ENCODE data around the gene CCDC107. TPM values are rescaled to one million over a fixed set of nuclear protein-coding genes. Genes with fewer than 3 reads are reported as not detected.
A peak's percentile ranks its signal among the peaks of the same experiment; 100 is the strongest.

The CCDC107 gene
- polyA plus RNA-seq, 2 of the 4 experiments (the other 2 are of a cell fraction), result 13.3 to 20.7 TPM

DNA sequence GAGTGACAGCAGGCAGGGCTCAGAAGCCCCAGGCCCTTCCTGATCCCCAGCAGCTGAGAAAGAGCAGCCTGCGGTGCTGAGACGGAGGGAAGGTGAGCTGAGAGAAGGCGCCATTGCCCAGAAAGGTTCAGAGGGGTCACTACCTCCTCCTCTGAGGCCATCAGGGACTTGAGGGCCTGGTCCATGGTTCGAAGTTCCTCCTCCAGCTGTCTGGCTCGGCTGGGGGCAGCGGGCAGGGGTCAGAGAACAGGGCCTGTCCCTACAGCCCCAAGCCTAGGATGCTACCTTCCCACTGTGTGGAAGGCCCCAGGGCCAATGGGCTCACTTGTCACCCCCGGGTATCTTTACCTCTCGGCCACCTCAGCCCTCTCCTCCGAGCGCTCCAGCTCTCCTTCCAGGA is 26.8 kb downstream of the CCDC107 start:
- Histone ChIP-seq H3K9me3 (no peaks in the 10 kb centered on the region), H3K4me2 (no peak overlapping the region), H3K27ac (no peak overlapping the region), H3K4me3 (no peak overlapping the region), H3K4me1 (peaks cover 47% of the 10 kb centered on the region)
- FAIRE-seq (no peak), DNase-seq (ENCODE audit: low read depth in 1 of 2, low spot score in 1 of 2) (no peak), ATAC-seq (no peak)
- ChIA-PET POLR2A (no interaction called here), CTCF (interaction anchor here (0.7 to 18.3 kb wide), 7 partner anchors 12 to 204 kb away, joined by 3 to 498 read pairs (median 12); partner anchors contain the start of genes ARHGEF39, CA9, CCDC107 and RMRP)
- 97% methylated on average over 10 of the region's 10 CpGs for WGBS (ENCODE audit: missing lambda C conversion rate)
- TF ChIP-seq MYC (IDR thresholded peaks at IDR 0.05; ENCODE audit: borderline replicate concordance, low read length), result no peak
- TF ChIP-seq CBX2 (IDR thresholded peaks at IDR 0.05; ENCODE audit: borderline replicate concordance, low read depth), result no peak
- no peak for TF ChIP-seq NR3C1 (IDR thresholded peaks at IDR 0.05)
- TF ChIP-seq TP53 (CRISPR knock-in tag; IDR thresholded peaks at IDR 0.05), result no peak
- no peak for TF ChIP-seq RNF2 (IDR thresholded peaks at IDR 0.05; ENCODE audit: borderline replicate concordance, low read depth)
- no peak for TF ChIP-seq CHD4 (IDR thresholded peaks at IDR 0.05; ENCODE audit: borderline replicate concordance)
- TF ChIP-seq KDM5A (IDR thresholded peaks at IDR 0.05), result no peak

- peak overlapping the region in 1 of 2 experiments; percentile 19; a peak in 1 of 6 replicates for H3K27ac ChIP-seq
- TF ChIP-seq CHD4 (IDR thresholded peaks at IDR 0.05; ENCODE audit: borderline replicate concordance) (no peak), EHMT2 (IDR thresholded peaks at IDR 0.05; ENCODE audit: low read depth) (no peak), SREBF2 (IDR thresholded peaks at IDR 0.05) (no peak), JUN (IDR thresholded peaks at IDR 0.05) (no peak), ZNF302 (CRISPR knock-in tag; IDR thresholded peaks at IDR 0.05) (no peak), HES2 (IDR thresholded peaks at IDR 0.05) (no peak), NPAS2 (CRISPR knock-in tag; IDR thresholded peaks at IDR 0.05; ENCODE audit: borderline replicate concordance) (no peak), CBX2 (IDR thresholded peaks at IDR 0.05; ENCODE audit: borderline replicate concordance, low read depth) (no peak), ZFP36 (IDR thresholded peaks at IDR 0.05; ENCODE audit: borderline replicate concordance, partially characterized antibody) (no peak), CHD2 (IDR thresholded peaks at IDR 0.05; ENCODE audit: low read length, partially characterized antibody) (no peak), RCOR1 (IDR thresholded peaks at IDR 0.05; ENCODE audit: low read depth, low read length) (no peak), RNF2 (IDR thresholded peaks at IDR 0.05; ENCODE audit: borderline replicate concordance, low read depth) (no peak), PBX3 (IDR thresholded peaks at IDR 0.05) (no peak), RARB (CRISPR knock-in tag; IDR thresholded peaks at IDR 0.05) (no peak), TFCP2L1 (CRISPR knock-in tag; IDR thresholded peaks at IDR 0.05) (no peak), BCL3 (IDR thresholded peaks at IDR 0.05) (no peak), HDAC2 (IDR thresholded peaks at IDR 0.05) (no peak)
- ATAC-seq, result no peak
Measured at GRCh38 chr9:35685506-35685905, 27.4 kb downstream of the CCDC107 start.

More at GRCh38 chr9:35685506-35685905, 27.4 kb downstream of the CCDC107 start:
- H3K4me2 ChIP-seq, result no peak overlapping the region
- H3K9me3 ChIP-seq, result no peaks in the 10 kb centered on the region
- H3K4me3 ChIP-seq, result no peak overlapping the region
- FAIRE-seq (no peak), DNase-seq (ENCODE audit: low read depth in 1 of 2, low spot score in 1 of 2) (no peak)
- peaks cover 47% of the 10 kb centered on the region for H3K4me1 ChIP-seq
- POLR2A ChIA-PET, result interaction anchor here (1.1 kb wide), 1 partner anchor 11 kb away, joined by 3 read pairs; no protein-coding TSS in a partner anchor
- CTCF ChIA-PET, result interaction anchor here (2.3 to 18.3 kb wide), 5 partner anchors 11 to 71 kb away, joined by 9 to 498 read pairs (median 20); partner anchors contain the start of genes ARHGEF39, CA9, CCDC107 and RMRP
- WGBS (ENCODE audit: missing lambda C conversion rate), result 95% methylated on average over 13 of the region's 13 CpGs

All from A549 (cell line).